ENCODE data around the gene TMEM164.

The TMEM164 gene

DNA sequence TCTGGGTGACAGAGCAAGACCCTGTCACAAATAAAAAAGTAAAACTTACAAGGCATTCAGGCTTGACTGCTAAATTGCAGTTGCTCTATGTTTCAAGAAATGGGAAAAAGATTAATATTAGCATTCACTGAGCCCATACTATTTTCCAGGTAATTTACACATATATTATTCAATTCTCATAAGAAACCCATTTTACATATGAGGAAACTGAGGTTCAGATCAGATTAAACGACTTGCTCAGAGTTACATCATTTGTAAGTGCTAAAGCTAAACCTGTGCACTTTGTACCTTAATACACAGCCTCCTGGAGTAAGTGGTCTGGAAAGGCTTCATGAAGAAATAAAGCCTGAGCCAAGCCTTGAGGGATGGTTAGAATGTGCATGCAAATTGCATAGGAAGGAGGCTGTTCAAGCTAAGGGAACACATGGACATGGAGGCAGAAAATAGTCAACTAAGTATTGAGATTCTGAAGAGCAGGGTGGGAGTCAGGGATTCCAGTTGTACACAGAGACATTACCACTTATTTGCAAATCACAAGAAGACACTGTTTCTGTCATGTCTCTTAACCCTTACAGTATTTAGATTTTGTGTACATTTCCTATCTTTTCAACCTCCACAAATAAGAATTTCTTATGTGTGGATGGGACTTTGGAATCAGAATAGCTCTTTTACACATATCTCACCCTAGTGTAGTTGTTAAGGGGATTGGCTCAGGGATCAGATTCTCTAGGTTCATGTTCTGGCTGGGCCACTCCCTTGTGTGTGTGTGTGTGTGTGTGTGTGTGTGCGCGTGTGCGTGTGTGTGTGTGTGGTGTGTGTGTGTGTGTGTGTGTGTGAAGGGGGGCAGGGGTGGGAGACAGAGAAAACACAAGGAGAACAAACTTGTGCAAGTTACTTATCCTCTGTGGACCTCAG is 113.4 kb downstream of the TMEM164 start:
- Mint-ChIP-seq H3K9me3 (no peaks in the 10 kb centered on the region), H3K36me3 (no peaks in the 10 kb centered on the region), H3K27ac (no peak overlapping the region), H3K4me1 (no peaks in the 10 kb centered on the region), H3K4me3 (no peak overlapping the region)
- DNase-seq (ENCODE audit: low spot score in 2 of 2) (no peak), ATAC-seq (no peak)

DNA sequence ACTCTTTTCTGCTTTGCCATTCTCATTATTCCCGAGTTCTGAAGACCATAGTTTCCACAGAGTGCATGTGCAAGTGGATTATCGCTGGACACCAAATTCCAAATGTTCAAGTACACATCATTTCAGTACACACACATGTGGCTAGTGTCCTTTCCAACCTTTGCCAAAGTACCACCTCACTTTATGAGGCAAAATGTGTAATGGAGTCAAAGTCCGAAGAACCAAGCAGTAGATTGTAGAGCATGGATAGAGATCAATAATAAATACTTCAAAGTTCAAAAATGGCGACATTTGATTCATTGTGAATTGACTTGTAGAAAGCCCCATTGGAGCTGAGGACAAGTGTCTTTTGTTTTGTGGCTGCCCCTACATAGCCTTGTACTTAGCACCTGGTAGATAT is 115.6 kb downstream of the TMEM164 start:
- Mint-ChIP-seq H3K4me3 (no peak overlapping the region), H3K9me3 (no peaks in the 10 kb centered on the region), H3K36me3 (no peaks in the 10 kb centered on the region), H3K4me1 (no peaks in the 10 kb centered on the region), H3K27ac (no peak overlapping the region)
- ATAC-seq (no peak), DNase-seq (ENCODE audit: low spot score in 2 of 2) (no peak)

DNA sequence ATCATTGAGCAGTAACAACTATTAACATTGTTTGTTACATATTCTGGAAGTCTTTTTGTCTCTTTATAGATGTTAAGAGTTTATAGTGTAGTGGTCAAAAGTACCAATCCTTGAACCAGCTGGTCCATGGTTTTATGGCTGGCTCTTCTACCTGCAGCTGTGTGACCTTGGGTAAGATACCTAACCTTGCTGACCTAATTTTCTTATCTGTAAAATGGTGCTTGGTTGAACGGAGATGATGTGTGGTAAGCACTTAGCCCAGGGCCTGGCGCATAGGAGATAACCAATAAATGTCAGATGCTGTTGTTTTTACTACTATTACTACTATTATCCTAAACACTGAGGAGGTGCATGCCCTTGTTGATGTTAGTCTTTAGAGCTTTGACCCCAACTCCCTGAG is 116.6 kb downstream of the TMEM164 start:
- no peak overlapping the region for H3K27ac Mint-ChIP-seq
- H3K4me1 Mint-ChIP-seq = no peaks in the 10 kb centered on the region
- no peaks in the 10 kb centered on the region for H3K36me3 Mint-ChIP-seq
- ATAC-seq = no peak
- no peak for DNase-seq (ENCODE audit: low spot score in 2 of 2)
- H3K4me3 Mint-ChIP-seq = no peak overlapping the region
- H3K9me3 Mint-ChIP-seq = no peaks in the 10 kb centered on the region

DNA sequence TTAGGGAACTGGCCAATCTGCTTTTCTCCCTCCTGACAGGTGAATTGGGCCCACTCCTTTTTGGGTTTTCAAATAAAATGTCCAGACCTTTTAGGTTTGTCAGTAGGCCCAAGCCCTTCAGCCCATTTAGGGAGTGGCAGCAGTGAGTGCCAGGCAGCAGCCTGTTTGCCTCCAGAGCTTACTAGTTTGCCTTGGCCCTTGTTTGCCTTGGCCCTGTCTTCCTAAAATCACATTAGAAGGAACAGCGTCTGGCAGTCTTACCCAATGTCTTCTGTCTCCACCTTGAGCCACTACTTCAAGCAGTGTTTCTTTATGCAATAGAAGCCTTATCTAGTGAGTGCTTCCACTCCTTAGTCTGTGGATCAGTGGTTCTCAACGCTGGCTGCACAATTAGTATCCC is 117.1 kb downstream of the TMEM164 start:
- H3K9me3 Mint-ChIP-seq = no peaks in the 10 kb centered on the region
- no peaks in the 10 kb centered on the region for H3K36me3 Mint-ChIP-seq
- H3K4me1 Mint-ChIP-seq = no peaks in the 10 kb centered on the region
- no peak overlapping the region for H3K27ac Mint-ChIP-seq
- H3K4me3 Mint-ChIP-seq = no peak overlapping the region
- ATAC-seq (no peak), DNase-seq (ENCODE audit: low spot score in 2 of 2) (no peak)

DNA sequence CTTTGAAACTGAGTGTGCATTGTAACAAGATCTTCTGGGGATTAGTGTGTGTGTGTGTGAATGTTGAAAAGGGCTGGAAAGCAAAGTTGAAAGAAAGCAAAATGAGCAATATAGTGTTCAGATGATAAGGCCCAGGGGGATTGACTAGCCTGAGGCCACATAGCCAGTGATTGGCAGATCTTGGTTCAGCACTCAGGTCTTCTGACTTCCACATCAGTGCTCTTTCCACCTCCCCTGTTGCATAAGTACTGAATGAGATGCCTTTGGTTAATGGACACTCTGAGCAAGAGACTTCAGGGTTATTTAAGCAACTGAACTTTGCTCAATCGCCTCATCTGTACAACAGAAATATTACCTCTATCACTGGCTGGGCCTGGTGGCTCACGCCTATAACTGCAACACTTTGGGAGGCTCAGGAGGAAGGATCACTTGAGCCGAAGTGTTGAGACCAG is 120.4 kb downstream of the TMEM164 start:
- H3K27ac Mint-ChIP-seq = no peak overlapping the region
- no peaks in the 10 kb centered on the region for H3K4me1 Mint-ChIP-seq
- H3K4me3 Mint-ChIP-seq = no peak overlapping the region
- no peak for DNase-seq (ENCODE audit: low spot score in 2 of 2)
- no peaks in the 10 kb centered on the region for H3K36me3 Mint-ChIP-seq
- no peak for ATAC-seq
- no peaks in the 10 kb centered on the region for H3K9me3 Mint-ChIP-seq

DNA sequence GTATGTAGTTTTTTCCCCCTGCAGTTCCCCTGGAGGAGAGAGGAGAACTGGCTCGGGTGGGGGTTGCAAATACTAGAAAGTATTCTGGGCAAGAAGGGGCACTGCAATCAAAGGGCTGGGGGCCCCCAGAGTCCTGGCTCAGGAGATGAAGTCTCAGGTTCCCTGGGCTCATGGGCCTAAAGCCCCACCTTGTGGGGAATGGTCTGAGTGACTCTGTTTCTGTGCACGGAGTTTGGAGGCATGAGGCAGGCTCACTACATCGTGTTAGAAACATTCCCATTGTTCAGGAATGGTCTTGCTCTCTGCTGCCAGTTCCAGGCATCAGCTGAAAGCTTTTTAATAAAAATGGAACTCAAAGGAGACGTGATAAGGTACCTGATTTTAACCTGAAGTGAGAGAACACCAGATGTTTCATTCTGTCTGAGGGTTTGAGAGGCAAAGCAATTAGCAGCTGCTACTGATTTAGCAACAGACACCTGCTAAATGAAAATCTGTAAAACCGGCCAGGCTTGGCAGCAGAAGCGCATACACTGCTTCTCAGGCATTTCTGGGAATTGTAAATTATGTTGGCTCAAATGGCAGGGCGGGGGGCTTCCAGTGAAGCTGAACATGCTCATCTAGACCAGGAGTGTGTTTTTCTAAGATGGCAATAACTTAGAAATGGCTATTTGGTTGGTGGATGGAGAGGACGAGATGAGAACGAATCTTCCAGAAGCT is 122.7 kb downstream of the TMEM164 start:
- ATAC-seq (no peak), DNase-seq (ENCODE audit: low spot score in 2 of 2) (no peak)
- H3K4me3 Mint-ChIP-seq = no peak overlapping the region
- peaks cover 2% of the 10 kb centered on the region for H3K4me1 Mint-ChIP-seq
- no peaks in the 10 kb centered on the region for H3K9me3 Mint-ChIP-seq
- no peak overlapping the region for H3K27ac Mint-ChIP-seq
- no peaks in the 10 kb centered on the region for H3K36me3 Mint-ChIP-seq

DNA sequence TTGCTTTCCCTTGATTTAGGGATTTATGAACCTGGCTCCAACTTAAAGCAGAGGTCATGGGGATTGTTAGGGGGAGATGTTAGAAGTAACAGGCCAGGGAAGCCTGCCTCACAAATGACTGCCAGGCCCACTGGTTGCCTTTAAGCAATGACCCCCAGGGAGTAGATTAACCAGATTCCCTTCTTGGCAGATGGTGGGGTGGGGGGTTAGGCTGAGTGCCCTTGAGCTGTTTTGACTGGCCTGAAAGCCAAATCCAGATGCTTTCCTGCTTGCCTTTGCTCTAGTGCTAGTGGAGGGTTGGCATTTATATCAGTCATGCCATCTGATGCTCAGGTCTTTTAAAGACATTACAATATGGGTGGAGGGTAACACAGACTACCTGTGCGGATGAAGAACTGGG is 128.1 kb downstream of the TMEM164 start:
- Mint-ChIP-seq H3K36me3 (no peaks in the 10 kb centered on the region), H3K9me3 (no peaks in the 10 kb centered on the region), H3K4me3 (no peak overlapping the region), H3K27ac (peak overlapping the region; percentile 40), H3K4me1 (peaks cover 22% of the 10 kb centered on the region)
- no peak for DNase-seq (ENCODE audit: low spot score in 2 of 2)
- ATAC-seq = no peak

DNA sequence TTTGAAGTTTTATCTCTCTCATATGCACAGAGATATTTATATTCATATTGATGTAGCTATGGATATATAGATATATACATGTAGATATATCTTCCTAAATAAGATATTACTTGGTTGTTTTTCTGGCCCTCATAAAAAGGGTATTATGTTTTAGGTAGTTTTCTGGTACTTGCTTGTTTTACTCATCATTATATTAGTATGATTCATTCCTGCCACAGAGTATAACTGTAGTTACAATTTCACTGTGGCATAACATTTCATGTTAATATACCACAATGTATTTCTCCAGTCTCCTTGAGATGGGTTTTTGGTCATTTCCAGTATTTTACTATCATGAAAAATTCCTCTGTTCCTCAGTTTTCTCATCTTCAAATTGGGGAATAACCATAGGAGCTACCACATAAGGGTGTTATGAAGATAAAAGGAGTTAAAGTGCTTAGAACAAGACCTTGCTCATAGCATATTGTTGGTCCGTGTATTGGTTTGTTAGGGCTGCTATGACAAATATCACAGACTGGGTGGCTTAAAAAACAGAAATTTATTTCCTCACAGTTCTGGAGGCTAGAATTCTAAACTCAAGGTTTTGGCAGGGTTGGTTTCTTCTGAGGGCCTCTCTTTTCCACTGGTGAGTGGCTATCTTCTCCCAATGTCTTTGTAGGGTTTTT is 129.7 kb downstream of the TMEM164 start:
- peak overlapping the region; percentile 60 for H3K27ac Mint-ChIP-seq
- no peaks in the 10 kb centered on the region for H3K36me3 Mint-ChIP-seq
- ATAC-seq = peak; percentile 92
- H3K4me1 Mint-ChIP-seq = peaks cover 22% of the 10 kb centered on the region
- H3K9me3 Mint-ChIP-seq = no peaks in the 10 kb centered on the region
- H3K4me3 Mint-ChIP-seq = no peak overlapping the region
- DNase-seq (ENCODE audit: low spot score in 2 of 2) = no peak

DNA sequence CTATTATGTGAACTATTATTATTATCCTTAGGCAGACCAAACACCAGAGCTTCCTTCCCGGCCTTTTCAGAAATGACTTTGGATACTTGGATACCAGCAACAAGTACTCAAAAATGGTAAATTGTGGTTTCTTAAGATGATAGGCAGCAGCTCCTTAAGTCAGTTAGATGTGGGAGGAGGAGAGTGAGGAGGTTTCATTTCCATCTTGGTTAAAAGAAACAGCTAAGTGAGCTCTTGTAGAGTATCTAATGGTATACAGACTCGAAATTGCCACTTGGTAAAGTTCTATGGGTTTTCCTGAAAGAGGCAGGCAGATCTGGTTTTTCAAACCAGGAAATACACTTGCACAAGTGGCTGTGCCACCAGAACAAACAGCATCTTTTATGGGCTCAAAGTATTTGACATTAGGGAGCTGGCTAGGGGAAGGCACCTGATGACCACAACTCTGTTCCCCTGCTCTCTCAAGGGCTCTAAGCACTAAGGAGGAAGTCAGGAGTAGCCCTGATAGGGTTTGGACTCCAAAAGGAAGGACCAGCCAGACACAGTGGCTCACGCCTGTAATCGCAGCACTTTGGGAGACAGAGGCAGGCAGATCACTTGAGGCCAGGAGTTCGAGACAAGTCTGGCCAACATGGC is 130.9 kb downstream of the TMEM164 start:
- H3K9me3 Mint-ChIP-seq = no peaks in the 10 kb centered on the region
- H3K4me1 Mint-ChIP-seq = peaks cover 22% of the 10 kb centered on the region
- H3K36me3 Mint-ChIP-seq = no peaks in the 10 kb centered on the region
- DNase-seq (ENCODE audit: low spot score in 2 of 2) = no peak
- peak overlapping the region; percentile 8 for H3K4me3 Mint-ChIP-seq
- peak; percentile 71 for ATAC-seq
- peak overlapping the region; percentile 37 for H3K27ac Mint-ChIP-seq

DNA sequence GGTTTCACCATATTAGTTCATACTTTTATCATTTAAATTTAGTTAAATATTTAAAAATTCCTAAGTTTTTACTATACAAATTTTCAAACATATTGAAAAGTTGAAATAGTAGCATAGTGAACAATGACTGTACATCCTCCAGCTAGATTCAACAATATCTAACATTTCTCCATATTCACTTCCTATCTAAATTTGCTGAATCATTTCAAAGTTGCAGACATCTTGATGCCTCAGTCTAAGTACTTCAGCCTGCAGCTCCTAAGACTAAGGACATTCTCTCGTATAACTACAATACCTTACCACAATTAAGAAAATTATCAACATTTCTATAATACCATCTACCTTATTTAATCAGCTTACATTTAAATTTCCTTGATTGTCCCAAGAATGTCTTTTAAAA is 132.7 kb downstream of the TMEM164 start:
- no peaks in the 10 kb centered on the region for H3K9me3 Mint-ChIP-seq
- no peak overlapping the region for H3K4me3 Mint-ChIP-seq
- no peak overlapping the region for H3K27ac Mint-ChIP-seq
- peaks cover 21% of the 10 kb centered on the region for H3K4me1 Mint-ChIP-seq
- no peak for DNase-seq (ENCODE audit: low spot score in 2 of 2)
- ATAC-seq = no peak
- H3K36me3 Mint-ChIP-seq = no peaks in the 10 kb centered on the region

DNA sequence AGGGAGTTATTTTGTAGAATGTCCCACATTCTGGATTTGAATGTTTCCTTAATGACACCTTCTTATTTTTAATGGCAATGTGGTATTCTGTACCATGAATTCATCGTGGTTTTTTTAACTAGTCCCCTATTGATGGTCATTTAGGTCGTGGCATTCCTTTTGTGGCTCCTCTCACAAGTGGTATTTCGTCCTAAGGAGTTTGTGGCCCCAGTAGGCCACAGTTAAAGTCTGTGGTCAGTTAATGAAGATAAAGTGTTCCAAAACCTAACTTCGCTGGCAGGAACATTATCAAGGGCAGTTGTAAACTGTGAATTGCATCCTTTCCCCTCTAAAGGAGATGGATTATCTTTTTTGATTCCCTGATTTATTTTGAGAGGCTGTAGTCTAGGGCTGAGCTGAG is 133.2 kb downstream of the TMEM164 start:
- no peak for ATAC-seq
- Mint-ChIP-seq H3K36me3 (no peaks in the 10 kb centered on the region), H3K4me1 (peaks cover 17% of the 10 kb centered on the region), H3K9me3 (no peaks in the 10 kb centered on the region), H3K4me3 (no peak overlapping the region), H3K27ac (no peak overlapping the region)
- DNase-seq (ENCODE audit: low spot score in 2 of 2) = no peak

DNA sequence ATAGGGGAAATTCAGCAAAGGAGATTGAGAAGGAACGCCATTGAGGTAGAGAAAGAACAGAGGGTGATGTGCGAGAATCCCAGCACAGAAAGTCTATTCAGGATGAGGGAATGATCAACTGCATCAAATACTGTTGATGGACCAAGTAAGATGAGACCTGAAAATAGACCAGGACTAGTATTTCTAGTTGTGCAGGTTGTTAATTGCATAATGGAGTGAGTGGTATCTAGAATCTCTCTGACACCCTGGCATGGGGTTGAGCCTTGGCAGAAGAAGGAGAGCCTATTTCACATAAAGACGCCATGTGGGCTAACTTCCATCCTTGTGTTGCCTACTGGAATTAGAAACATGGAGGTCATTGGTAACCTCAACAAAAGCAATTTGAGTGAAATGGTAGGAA is 135.6 kb downstream of the TMEM164 start:
- no peak overlapping the region for H3K4me3 Mint-ChIP-seq
- ATAC-seq = no peak
- no peaks in the 10 kb centered on the region for H3K36me3 Mint-ChIP-seq
- no peak overlapping the region for H3K27ac Mint-ChIP-seq
- H3K4me1 Mint-ChIP-seq = peaks cover 13% of the 10 kb centered on the region
- H3K9me3 Mint-ChIP-seq = no peaks in the 10 kb centered on the region
- DNase-seq (ENCODE audit: low spot score in 2 of 2) = no peak

DNA sequence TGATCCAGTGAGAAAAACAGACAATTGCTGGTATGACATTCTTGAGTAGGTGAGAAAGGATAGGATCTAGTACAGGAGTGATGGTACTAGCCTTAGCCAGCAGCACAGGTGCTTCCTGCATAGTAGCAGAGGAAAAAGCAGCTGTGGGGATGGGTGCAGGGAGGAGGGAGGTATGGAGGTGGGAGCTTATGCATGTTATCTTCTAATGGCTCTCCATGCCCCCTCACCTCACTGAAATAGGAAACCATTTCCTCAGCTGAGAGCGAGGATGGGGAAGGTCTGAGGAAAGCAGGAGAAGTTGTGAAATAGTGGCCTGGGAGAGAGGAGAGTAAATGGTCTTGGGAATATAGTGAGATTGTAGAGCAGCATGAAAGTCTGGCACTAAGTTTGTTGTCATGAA is 136.3 kb downstream of the TMEM164 start:
- Mint-ChIP-seq H3K4me1 (peaks cover 7% of the 10 kb centered on the region), H3K36me3 (no peaks in the 10 kb centered on the region), H3K9me3 (no peaks in the 10 kb centered on the region), H3K27ac (no peak overlapping the region), H3K4me3 (no peak overlapping the region)
- ATAC-seq = no peak
- no peak for DNase-seq (ENCODE audit: low spot score in 2 of 2)

DNA sequence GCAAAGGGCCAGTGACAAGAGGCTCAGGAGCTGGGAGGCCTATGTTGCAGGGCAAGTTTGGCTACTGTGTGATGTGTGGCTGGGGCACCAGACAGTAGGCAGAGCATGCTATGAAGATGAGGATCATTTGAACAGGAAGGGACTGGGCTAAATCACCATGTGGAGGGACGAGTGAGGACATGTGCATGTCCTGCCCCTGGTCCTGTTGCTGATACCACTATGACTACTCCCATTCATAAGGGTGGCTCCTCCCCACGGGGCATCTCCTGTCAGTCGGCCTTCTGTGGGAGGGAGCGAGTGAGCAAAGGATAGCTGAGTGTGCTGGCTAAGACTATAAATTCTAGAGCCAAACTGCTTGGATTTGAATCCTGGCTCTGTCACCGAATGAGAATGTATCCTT is 139.2 kb downstream of the TMEM164 start:
- no peak for ATAC-seq
- no peaks in the 10 kb centered on the region for H3K36me3 Mint-ChIP-seq
- H3K4me3 Mint-ChIP-seq = no peak overlapping the region
- H3K4me1 Mint-ChIP-seq = peaks cover 7% of the 10 kb centered on the region
- H3K27ac Mint-ChIP-seq = peak overlapping the region; percentile 58
- H3K9me3 Mint-ChIP-seq = no peaks in the 10 kb centered on the region
- DNase-seq (ENCODE audit: low spot score in 2 of 2) = no peak

DNA sequence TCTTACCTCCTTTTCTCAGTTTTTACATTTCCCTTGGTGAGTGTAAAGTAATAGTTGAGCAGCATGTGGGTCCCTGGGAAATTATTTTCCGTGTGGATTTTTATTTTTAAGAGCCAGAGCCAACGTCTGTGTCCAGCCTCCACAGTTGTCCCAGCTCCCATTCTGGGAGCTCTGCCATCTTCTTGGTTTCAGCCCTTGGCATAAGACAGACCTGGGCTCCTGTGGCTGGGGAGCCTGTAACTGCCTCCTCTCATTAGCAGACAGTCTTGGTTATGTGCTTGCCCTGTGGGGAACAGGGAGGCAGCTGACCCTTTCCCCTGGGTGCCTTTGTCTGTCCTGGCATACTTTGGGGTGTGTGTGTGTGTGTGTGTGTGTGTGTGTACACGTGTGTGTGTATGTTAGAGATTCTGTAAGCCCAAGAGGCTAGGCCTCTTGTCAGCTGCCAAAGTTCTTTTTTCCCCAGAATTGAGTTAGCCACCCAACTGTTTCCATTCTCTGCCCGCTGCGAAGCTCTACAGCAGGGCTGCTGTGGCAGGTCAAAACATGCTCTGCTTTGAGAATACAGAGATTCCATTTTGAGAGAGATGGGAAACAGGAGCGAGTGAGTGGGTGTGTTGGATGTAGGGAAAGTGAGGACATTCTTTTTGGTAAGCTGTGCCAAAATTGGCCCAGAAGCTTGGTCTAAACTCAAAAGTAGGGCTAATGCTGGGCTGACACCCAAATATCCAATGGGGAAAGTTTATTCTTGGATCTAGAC is 140.7 kb downstream of the TMEM164 start:
- H3K36me3 Mint-ChIP-seq = no peaks in the 10 kb centered on the region
- no peak for DNase-seq (ENCODE audit: low spot score in 2 of 2)
- ATAC-seq = no peak
- no peaks in the 10 kb centered on the region for H3K9me3 Mint-ChIP-seq
- no peak overlapping the region for H3K4me3 Mint-ChIP-seq
- H3K4me1 Mint-ChIP-seq = peaks cover 16% of the 10 kb centered on the region
- peak overlapping the region; percentile 54 for H3K27ac Mint-ChIP-seq

All from stimulated activated effector memory CD8-positive, alpha-beta T cell treated with anti-CD3 and anti-CD28 coated beads, Interleukin-12 subunit alpha, Interleukin-12 subunit beta, amount 100 ng/mL, for 72 hours (primary cell).